Right atrium auricular region (tissue), 2 donors: ENCODE measurements around the gene GMPR. TPM values are rescaled to one million over a fixed set of nuclear protein-coding genes. Genes with fewer than 3 reads are reported as not detected.

ENCODE experiments used
- DNase-seq: peaks from one replicate; pipeline ENCODE4 v3.0.0-alpha.2; 2019; ENCODE audit warnings: low spot score
- H3K27ac ChIP-seq, 2 donors: fragments of 200-600 bp; sonication (generic); 1 replicate in 1 of 2; 2 replicates in 1 of 2; pipeline ENCODE4 v1.5.1; 2016 to 2019
- H3K27me3 ChIP-seq, 2 donors: fragments of 200-600 bp; sonication (generic); one replicate each; pipeline versions ENCODE4 v1.5.1 to v1.6.0; 2017 to 2019
- H3K36me3 ChIP-seq: fragments of 200-600 bp; sonication (generic); one replicate; pipeline ENCODE4 v1.5.1; 2016
- H3K4me1 ChIP-seq, 2 donors: fragments of 200-600 bp; sonication (generic); one replicate each; pipeline versions ENCODE4 v1.5.1 to v1.6.0; 2017 to 2019
- H3K4me3 ChIP-seq, 2 donors: fragments of 200-600 bp; sonication (generic); 1 replicate in 1 of 2; 2 replicates in 1 of 2; pipeline ENCODE4 v1.5.1; 2017 to 2019; ENCODE audit warnings: mild to moderate bottlenecking in 1 of 2, moderate library complexity in 1 of 2
- H3K9me3 ChIP-seq, 2 donors: fragments of 200-600 bp; sonication (generic); one replicate each; pipeline ENCODE4 v1.5.1; 2019
- CTCF ChIP-seq, 2 donors: fragments of 200-600 bp; sonication (generic); IDR thresholded peaks; one replicate each; pipeline ENCODE4 v1.5.1; 2019; ENCODE audit warnings: antibody characterized with exemption in 2 of 2
- total RNA-seq, 2 donors: library from RNA; depleted of rRNA; stranded (reverse); fragments of >200 nt; gene quantifications; one replicate each; pipeline ENCODE4 v1.1.0, GENCODE V29; 2016

The GMPR gene
- total RNA-seq, 2 donors from 2014 or later, result 70.1 to 89.5 TPM

GRCh38 chr6:16324184-16324583 is 85.8 kb downstream of the GMPR start:
- TF ChIP-seq CTCF (IDR thresholded peaks at IDR 0.05), result no peak
- Histone ChIP-seq H3K4me3 (no peak overlapping the region), H3K4me1 (peaks cover 0 to 43% of the 10 kb centered on the region in 2 donors), H3K36me3 (peaks cover 17% of the 10 kb centered on the region), H3K27me3 (no peaks in the 10 kb centered on the region), H3K27ac (no peak overlapping the region), H3K9me3 (no peaks in the 10 kb centered on the region)
- DNase-seq, result no peak

- no peak for DNase-seq
- peaks cover 0 to 39% of the 10 kb centered on the region in 2 donors for H3K4me1 ChIP-seq
- no peak for TF ChIP-seq CTCF (IDR thresholded peaks at IDR 0.05)
These were observed 86.3 kb downstream of the GMPR start for GRCh38 chr6:16324606-16325225.

GRCh38 chr6:16326531-16326930 is 88.1 kb downstream of the GMPR start:
- Histone ChIP-seq H3K36me3 (peaks cover 17% of the 10 kb centered on the region), H3K27me3 (no peaks in the 10 kb centered on the region), H3K27ac (no peak overlapping the region), H3K4me3 (no peak overlapping the region), H3K4me1 (peaks cover 0 to 26% of the 10 kb centered on the region in 2 donors), H3K9me3 (no peaks in the 10 kb centered on the region)
- no peak for DNase-seq
- no peak for TF ChIP-seq CTCF (IDR thresholded peaks at IDR 0.05)

More at GRCh38 chr6:16324606-16325225, 86.3 kb downstream of the GMPR start:
- peaks cover 17% of the 10 kb centered on the region for H3K36me3 ChIP-seq
- no peaks in the 10 kb centered on the region for H3K27me3 ChIP-seq
- no peak overlapping the region for H3K27ac ChIP-seq
- no peak overlapping the region for H3K4me3 ChIP-seq
- H3K9me3 ChIP-seq, result no peaks in the 10 kb centered on the region

GRCh38 chr6:16326971-16327776 is 88.8 kb downstream of the GMPR start:
- H3K36me3 ChIP-seq, result peaks cover 17% of the 10 kb centered on the region
- DNase-seq, result no peak
- H3K27me3 ChIP-seq, result no peaks in the 10 kb centered on the region
- no peak overlapping the region for H3K4me3 ChIP-seq
- H3K27ac ChIP-seq, result no peak overlapping the region
- TF ChIP-seq CTCF (IDR thresholded peaks at IDR 0.05), result no peak
- H3K4me1 ChIP-seq, result peaks cover 0 to 26% of the 10 kb centered on the region in 2 donors
- no peaks in the 10 kb centered on the region for H3K9me3 ChIP-seq

GRCh38 chr6:16327777-16328325 is 89.5 kb downstream of the GMPR start:
- Histone ChIP-seq H3K4me3 (no peak overlapping the region), H3K9me3 (no peaks in the 10 kb centered on the region), H3K27ac (no peak overlapping the region), H3K36me3 (peaks cover 17% of the 10 kb centered on the region), H3K27me3 (no peaks in the 10 kb centered on the region), H3K4me1 (peaks cover 0 to 26% of the 10 kb centered on the region in 2 donors)
- no peak for DNase-seq
- no peak for TF ChIP-seq CTCF (IDR thresholded peaks at IDR 0.05)
